GM23248 (cell line): ENCODE data around the gene ITM2C. TPM values are rescaled to one million over a fixed set of nuclear protein-coding genes. Genes with fewer than 3 reads are reported as not detected.

ENCODE experiments used
- DNase-seq: peaks from one replicate; pipeline ENCODE4 v3.0.0-alpha.2; 2015
- H2AFZ ChIP-seq: fragments of 200-600 bp; sonication (generic); 2 replicates; pipeline ENCODE4 v1.6.1; 2016; ENCODE audit warnings: antibody characterized with exemption
- H3F3A ChIP-seq: fragments of 200-600 bp; sonication (generic); 2 replicates; pipeline ENCODE4 v1.6.1; 2016; ENCODE audit warnings: mild to moderate bottlenecking, antibody characterized with exemption, mixed run types; ENCODE audit not compliant: insufficient read depth
- H3K27ac ChIP-seq: fragments of 200-600 bp; sonication (generic); 2 replicates; pipeline ENCODE4 v1.5.1; 2016; ENCODE audit warnings: mild to moderate bottlenecking
- H3K27me3 ChIP-seq: fragments of 200-600 bp; sonication (generic); replicated peaks from 2 replicates; pipeline ENCODE4 v1.6.1; 2016; ENCODE audit warnings: mild to moderate bottlenecking; ENCODE audit not compliant: insufficient read depth
- H3K36me3 ChIP-seq: fragments of 200-600 bp; sonication (generic); 2 replicates; pipeline ENCODE4 v1.6.1; 2016; ENCODE audit warnings: low read depth, mild to moderate bottlenecking
- H3K4me1 ChIP-seq: fragments of 200-600 bp; sonication (generic); 2 replicates; pipeline ENCODE4 v1.6.1; 2016; ENCODE audit warnings: mild to moderate bottlenecking; ENCODE audit not compliant: insufficient read depth
- H3K4me2 ChIP-seq: fragments of 200-600 bp; sonication (generic); one replicate; pipeline ENCODE4 v1.6.1; 2016; ENCODE audit warnings: mild to moderate bottlenecking; ENCODE audit not compliant: unreplicated experiment
- H3K4me3 ChIP-seq: fragments of 200-600 bp; sonication (generic); 2 replicates; pipeline ENCODE4 v1.5.1; 2016; ENCODE audit warnings: mild to moderate bottlenecking
- H3K79me2 ChIP-seq: fragments of 200-600 bp; sonication (generic); 2 replicates; pipeline ENCODE4 v1.6.1; 2016; ENCODE audit warnings: mild to moderate bottlenecking; ENCODE audit not compliant: insufficient read depth
- H3K9ac ChIP-seq: fragments of 200-600 bp; sonication (generic); 2 replicates; pipeline ENCODE4 v1.6.1; 2016; ENCODE audit warnings: mild to moderate bottlenecking
- H3K9me2 ChIP-seq: fragments of 200-600 bp; sonication (generic); 2 replicates; pipeline ENCODE4 v1.6.1; 2016; ENCODE audit warnings: mixed run types, mild to moderate bottlenecking, moderate library complexity; ENCODE audit not compliant: insufficient read depth
- H3K9me3 ChIP-seq: fragments of 200-600 bp; sonication (generic); one replicate; pipeline ENCODE4 v1.6.1; 2017; ENCODE audit warnings: low read depth
- H4K20me1 ChIP-seq: fragments of 200-600 bp; sonication (generic); 2 replicates; pipeline ENCODE4 v1.6.0; 2016; ENCODE audit not compliant: insufficient read depth
- EZH2 ChIP-seq: fragments of 200-600 bp; sonication (generic); IDR thresholded peaks from 2 replicates; pipeline ENCODE4 v1.6.1; 2018; ENCODE audit warnings: antibody characterized with exemption, mild to moderate bottlenecking; ENCODE audit not compliant: insufficient read depth, poor library complexity, severe bottlenecking
- EZH2phosphoT487 ChIP-seq: fragments of 200-600 bp; sonication (generic); IDR thresholded peaks from 2 replicates; pipeline ENCODE4 v1.6.1; 2018; ENCODE audit warnings: antibody characterized with exemption, moderate library complexity, mild to moderate bottlenecking, low read depth; ENCODE audit not compliant: insufficient read depth
- WGBS, 2 experiments: methylation state at CpG; one replicate each; pipeline ENCODE4 v1.1.6; 2015 to 2017; ENCODE audit warnings: low lambda C conversion rate in 2 of 2, low coverage in 1 of 2; ENCODE audit errors: missing lambda C conversion rate in 2 of 2; 5-methylcytosine and 5-hydroxymethylcytosine counted together
- in situ Hi-C: fragments of 300-500 bp; cut with MboI; formaldehyde crosslinking; loops from 2 replicates; pipeline ENCODE4 v1.15.0; 2020
- polyA plus RNA-seq: library from polyadenylated mRNA; unstranded; fragments of >200 nt; fragmentation: Nextera tagmentation; extraction: Ambion mirVana; gene quantifications from 2 replicates; pipeline ENCODE4 v1.2.1, GENCODE V29; 2016
- total RNA-seq: library from RNA; depleted of rRNA; stranded (reverse); fragments of >200 nt; shearing (Covaris generic); gene quantifications from 2 replicates; pipeline ENCODE4 v1.2.3, GENCODE V29; 2014

Gene ITM2C
- total and polyA plus RNA-seq, 2 experiments from 2014 or later: 38.9 to 47.3 TPM

DNA sequence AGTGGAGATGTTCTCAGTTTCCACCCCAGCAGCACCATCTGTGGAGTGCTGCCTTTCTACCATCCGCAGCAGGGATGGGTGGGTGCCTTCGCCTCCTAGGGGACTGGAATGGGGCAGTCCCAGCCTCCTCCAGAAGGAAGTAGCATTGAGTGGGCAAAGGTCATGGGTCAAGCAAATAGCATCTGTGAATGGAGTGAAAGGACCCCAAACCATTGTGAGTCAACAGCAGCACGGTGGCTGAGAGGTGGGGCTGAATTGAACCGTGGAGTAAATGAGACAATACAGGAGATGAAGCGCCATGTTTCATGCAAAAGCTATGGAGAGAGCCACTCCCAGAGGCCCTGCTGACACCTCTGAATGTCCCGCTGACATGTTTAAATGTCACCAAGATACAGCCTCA is 50.6 kb downstream of the ITM2C start:
- TF ChIP-seq EZH2phosphoT487 (no peak), EZH2 (no peak)
- in situ Hi-C loops: no loop called here

DNA sequence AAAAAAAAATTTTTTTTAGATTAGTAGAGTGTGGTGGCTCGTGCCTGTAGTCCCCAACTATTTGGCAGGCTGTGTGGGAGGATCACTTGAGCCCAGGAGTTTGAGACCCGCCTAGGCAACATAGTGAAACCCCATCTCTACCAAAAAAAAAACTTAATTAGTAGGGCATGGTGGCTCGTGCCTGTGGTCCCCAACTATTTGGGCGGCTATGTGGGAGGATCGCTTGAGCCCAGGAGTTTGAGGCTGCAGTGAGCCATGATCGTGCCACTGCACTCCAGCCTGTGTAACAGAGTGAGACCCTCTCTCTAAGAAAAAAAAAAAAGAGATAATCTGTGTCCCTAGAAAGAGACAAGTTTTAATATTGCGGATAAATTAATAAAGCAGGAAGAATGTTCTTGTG is 51.5 kb downstream of the ITM2C start:
- H3K9me3 ChIP-seq: no peaks in the 10 kb centered on the region
- DNase-seq: no peak
- no peaks in the 10 kb centered on the region for H3K9me2 ChIP-seq
- H3F3A ChIP-seq: no peaks in the 10 kb centered on the region
- in situ Hi-C loops: no loop called here
- no peaks in the 10 kb centered on the region for H3K79me2 ChIP-seq
- H3K9ac ChIP-seq: no peak overlapping the region
- H2AFZ ChIP-seq: no peak overlapping the region
- no peaks in the 10 kb centered on the region for H3K4me1 ChIP-seq
- WGBS, 2 experiments: 55 to 56% methylated on average over 7 of the region's 7 CpGs
- TF ChIP-seq EZH2phosphoT487: no peak
- TF ChIP-seq EZH2: no peak
- H3K36me3 ChIP-seq: no peaks in the 10 kb centered on the region
- no peak overlapping the region for H3K4me2 ChIP-seq
- no peak overlapping the region for H3K27ac ChIP-seq
- H3K4me3 ChIP-seq: no peak overlapping the region
- H3K27me3 ChIP-seq: peaks cover 47% of the 10 kb centered on the region
- no peaks in the 10 kb centered on the region for H4K20me1 ChIP-seq

More for the DNA sequence above, 50.6 kb downstream of the ITM2C start:
- no peak for DNase-seq
- H3K9me2 ChIP-seq: no peaks in the 10 kb centered on the region
- no peaks in the 10 kb centered on the region for H4K20me1 ChIP-seq
- H3K27me3 ChIP-seq: peaks cover 38% of the 10 kb centered on the region
- H3K36me3 ChIP-seq: no peaks in the 10 kb centered on the region
- H3F3A ChIP-seq: no peaks in the 10 kb centered on the region
- no peak overlapping the region for H2AFZ ChIP-seq
- no peaks in the 10 kb centered on the region for H3K4me1 ChIP-seq
- H3K27ac ChIP-seq: no peak overlapping the region
- no peak overlapping the region for H3K4me2 ChIP-seq
- WGBS, 2 experiments: 45 to 49% methylated on average over 6 of the region's 6 CpGs
- no peak overlapping the region for H3K4me3 ChIP-seq
- H3K79me2 ChIP-seq: no peaks in the 10 kb centered on the region
- no peaks in the 10 kb centered on the region for H3K9me3 ChIP-seq
- H3K9ac ChIP-seq: no peak overlapping the region

DNA sequence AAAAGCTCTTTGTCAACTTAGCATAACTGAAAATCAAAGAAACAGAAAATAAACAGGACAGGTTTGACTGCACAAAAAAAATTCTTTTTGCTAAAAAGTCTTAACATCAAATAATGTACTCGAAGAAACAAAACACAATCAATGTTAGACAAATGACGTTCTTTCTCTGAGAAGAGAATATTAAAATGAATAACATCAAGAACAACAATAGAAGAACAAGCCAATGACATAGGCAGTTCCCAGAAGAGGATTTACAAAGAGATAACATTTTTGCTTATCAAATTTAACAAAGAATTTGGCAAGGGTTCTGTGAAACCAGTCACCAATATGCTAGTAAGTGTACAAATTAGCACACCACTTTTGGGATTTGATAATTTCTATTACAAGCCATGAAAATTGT is 54.5 kb downstream of the ITM2C start:
- no peaks in the 10 kb centered on the region for H3K9me3 ChIP-seq
- in situ Hi-C loops: no loop called here
- H3K27ac ChIP-seq: no peak overlapping the region
- no peaks in the 10 kb centered on the region for H3F3A ChIP-seq
- peaks cover 56% of the 10 kb centered on the region for H3K27me3 ChIP-seq
- no peak for TF ChIP-seq EZH2
- no peak for TF ChIP-seq EZH2phosphoT487
- no peak overlapping the region for H3K4me2 ChIP-seq
- no peaks in the 10 kb centered on the region for H4K20me1 ChIP-seq
- H3K4me1 ChIP-seq: no peaks in the 10 kb centered on the region
- no peaks in the 10 kb centered on the region for H3K36me3 ChIP-seq
- no peak overlapping the region for H2AFZ ChIP-seq
- no peak overlapping the region for H3K4me3 ChIP-seq
- H3K9ac ChIP-seq: no peak overlapping the region
- 66 to 71% methylated on average over 2 of the region's 2 CpGs for WGBS, 2 experiments
- no peak for DNase-seq
- no peaks in the 10 kb centered on the region for H3K79me2 ChIP-seq
- H3K9me2 ChIP-seq: no peaks in the 10 kb centered on the region

DNA sequence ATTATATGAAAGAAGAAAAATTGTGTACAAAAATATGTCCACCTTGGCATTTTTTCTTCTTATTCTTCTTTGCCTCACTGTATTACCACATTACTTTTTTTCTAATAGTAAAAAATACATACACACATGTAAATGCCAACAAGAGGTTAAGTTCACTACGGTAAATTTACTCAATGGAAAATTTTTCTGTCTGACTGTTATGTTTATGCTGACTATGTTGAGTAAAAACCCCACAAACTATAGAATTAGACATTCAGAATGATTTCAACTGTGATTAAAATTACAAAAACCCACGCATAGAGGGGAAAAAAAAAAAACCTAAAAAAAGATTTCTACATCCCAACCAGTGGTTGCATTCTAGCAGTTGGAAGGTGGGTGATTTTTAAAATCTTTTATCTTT is 54.9 kb downstream of the ITM2C start:
- Histone ChIP-seq H3K79me2 (no peaks in the 10 kb centered on the region), H3K27me3 (peaks cover 54% of the 10 kb centered on the region), H3K9me2 (no peaks in the 10 kb centered on the region), H3K4me3 (no peak overlapping the region), H3K4me2 (no peak overlapping the region), H3K27ac (no peak overlapping the region), H3F3A (no peaks in the 10 kb centered on the region), H2AFZ (no peak overlapping the region), H3K9me3 (no peaks in the 10 kb centered on the region), H4K20me1 (no peaks in the 10 kb centered on the region), H3K4me1 (no peaks in the 10 kb centered on the region), H3K36me3 (no peaks in the 10 kb centered on the region), H3K9ac (no peak overlapping the region)
- in situ Hi-C loops: no loop called here
- WGBS, 2 experiments: 28 to 40% methylated on average over 2 of the region's 2 CpGs
- no peak for DNase-seq
- TF ChIP-seq EZH2 (no peak), EZH2phosphoT487 (no peak)

DNA sequence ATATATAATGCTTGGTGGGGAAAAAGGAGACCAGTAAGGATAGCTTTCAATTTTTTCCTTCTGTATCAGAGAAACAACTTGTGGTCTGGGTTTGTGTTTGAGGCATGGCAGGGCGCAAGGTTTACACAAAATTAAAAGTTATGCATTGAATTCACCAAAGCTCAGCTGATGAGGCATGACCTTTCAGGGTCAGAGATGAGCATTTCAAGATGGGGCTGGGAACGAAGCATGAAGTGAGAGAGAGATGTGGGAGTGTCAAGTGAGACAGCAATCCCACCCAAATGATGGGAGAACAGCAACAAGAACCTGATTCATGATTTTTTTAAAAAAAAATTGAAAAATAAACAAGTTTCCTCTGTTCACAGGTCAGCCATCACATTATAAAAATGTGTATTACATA is 55.4 kb downstream of the ITM2C start:
- Histone ChIP-seq H3K4me3 (no peak overlapping the region), H3K9me3 (no peaks in the 10 kb centered on the region), H3K9ac (no peak overlapping the region), H3K4me2 (no peak overlapping the region), H3K36me3 (no peaks in the 10 kb centered on the region), H4K20me1 (no peaks in the 10 kb centered on the region), H3K79me2 (no peaks in the 10 kb centered on the region), H3K4me1 (no peaks in the 10 kb centered on the region), H3K27me3 (peaks cover 54% of the 10 kb centered on the region), H2AFZ (no peak overlapping the region), H3F3A (no peaks in the 10 kb centered on the region), H3K9me2 (no peaks in the 10 kb centered on the region), H3K27ac (no peak overlapping the region)
- TF ChIP-seq EZH2phosphoT487 (no peak), EZH2 (no peak)
- WGBS, 2 experiments: 38 to 50% methylated on average over 2 of the region's 2 CpGs
- no peak for DNase-seq
- in situ Hi-C loops: no loop called here
